Peyer's patch (tissue), 4 donors: ENCODE data around the gene ANKRD65.

Experiments
- POLR2A ChIP-seq, 2 donors: fragments of 450-650 bp; IDR thresholded peaks; one replicate each; pipeline ENCODE4 v1.5.1; 2017; ENCODE audit warnings: antibody characterized with exemption in 2 of 2, mild to moderate bottlenecking in 2 of 2, moderate library complexity in 2 of 2
- TF ChIP-seq, protein P1 (sequence below), 6 experiments: fragments of 450-650 bp in 4 of 6; fragments of 200-600 bp in 2 of 6; sonication (generic) in 1 of 6; IDR thresholded peaks; one replicate each; pipeline ENCODE4 v1.5.1; 2017 to 2019; ENCODE audit warnings: antibody characterized with exemption in 6 of 6, mild to moderate bottlenecking in 3 of 6, moderate library complexity in 1 of 6

DNA sequence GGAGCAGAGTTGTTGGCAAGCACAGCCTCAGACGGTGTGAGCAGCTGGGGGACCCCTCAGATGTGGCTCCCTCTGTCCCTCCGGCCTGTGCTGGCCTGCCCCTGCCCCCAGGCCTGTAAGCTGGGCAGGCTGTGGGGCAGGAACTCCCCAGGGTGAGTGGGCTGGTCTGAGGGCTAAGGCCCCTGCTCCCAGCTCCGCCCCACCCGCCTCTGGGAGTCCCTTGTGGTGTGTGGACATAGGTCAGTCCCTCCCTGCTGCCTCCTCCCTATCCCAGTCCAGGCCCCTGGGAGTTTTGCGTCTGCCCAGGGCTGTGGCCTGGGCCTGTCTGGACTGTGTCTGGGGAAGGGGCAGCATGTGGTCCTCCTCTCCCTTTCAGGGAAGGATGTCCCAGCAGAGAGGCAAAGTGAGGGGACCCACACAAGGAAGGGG is 10.8 kb upstream of the ANKRD65 start:
- TF ChIP-seq, protein P1, sequence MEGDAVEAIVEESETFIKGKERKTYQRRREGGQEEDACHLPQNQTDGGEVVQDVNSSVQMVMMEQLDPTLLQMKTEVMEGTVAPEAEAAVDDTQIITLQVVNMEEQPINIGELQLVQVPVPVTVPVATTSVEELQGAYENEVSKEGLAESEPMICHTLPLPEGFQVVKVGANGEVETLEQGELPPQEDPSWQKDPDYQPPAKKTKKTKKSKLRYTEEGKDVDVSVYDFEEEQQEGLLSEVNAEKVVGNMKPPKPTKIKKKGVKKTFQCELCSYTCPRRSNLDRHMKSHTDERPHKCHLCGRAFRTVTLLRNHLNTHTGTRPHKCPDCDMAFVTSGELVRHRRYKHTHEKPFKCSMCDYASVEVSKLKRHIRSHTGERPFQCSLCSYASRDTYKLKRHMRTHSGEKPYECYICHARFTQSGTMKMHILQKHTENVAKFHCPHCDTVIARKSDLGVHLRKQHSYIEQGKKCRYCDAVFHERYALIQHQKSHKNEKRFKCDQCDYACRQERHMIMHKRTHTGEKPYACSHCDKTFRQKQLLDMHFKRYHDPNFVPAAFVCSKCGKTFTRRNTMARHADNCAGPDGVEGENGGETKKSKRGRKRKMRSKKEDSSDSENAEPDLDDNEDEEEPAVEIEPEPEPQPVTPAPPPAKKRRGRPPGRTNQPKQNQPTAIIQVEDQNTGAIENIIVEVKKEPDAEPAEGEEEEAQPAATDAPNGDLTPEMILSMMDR (IDR thresholded peaks at IDR 0.05): no peak
- TF ChIP-seq POLR2A (IDR thresholded peaks at IDR 0.05): no peak
